ENCODE data around the gene PFN1. TPM values are rescaled to one million over a fixed set of nuclear protein-coding genes. Genes with fewer than 3 reads are reported as not detected.
A peak's percentile ranks its signal among the peaks of the same experiment; 100 is the strongest.

The PFN1 gene
- total and polyA plus RNA-seq, 2 of the 8 experiments (the other 6 are each of a cell fraction or from before 2014, with no cell fraction given) = 1,355 to 1,949 TPM

DNA sequence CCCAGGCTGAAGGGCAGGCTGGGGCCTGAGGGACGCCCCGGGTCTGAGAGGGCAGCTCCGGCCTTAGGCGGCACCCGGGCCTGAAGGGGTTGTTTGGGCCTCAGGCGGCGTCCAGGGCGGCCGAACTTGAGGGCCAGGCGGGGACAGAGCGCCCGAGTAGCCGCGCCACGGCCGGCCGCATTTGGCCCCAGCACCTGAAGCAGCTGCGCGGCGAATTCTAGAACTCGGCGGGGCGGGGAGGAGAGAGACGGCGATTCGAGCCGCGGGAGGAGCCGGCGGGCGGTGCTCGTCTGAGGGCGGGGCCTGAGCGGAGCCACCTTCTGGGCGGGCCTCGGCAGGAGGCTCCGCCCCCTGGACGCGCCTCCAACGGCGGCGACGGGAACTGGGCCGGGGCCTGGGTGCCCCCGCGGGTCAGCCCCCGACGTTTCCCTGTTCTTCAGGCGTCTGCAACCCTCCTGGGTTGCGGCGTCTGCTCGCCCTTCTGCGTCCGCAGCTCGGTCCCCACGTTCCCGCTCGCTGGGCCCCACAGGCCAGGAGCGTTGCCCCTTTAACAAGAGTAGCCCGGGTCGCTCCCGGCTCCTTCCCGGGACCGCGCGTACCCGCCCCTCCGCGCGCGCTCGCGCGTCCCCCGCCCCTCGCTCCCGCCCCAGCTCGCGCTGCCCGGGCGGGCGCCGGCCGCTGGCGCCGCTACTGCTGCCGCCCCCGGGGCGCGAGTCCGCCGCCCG is 49.1 kb upstream of the PFN1 start, which contains the start of the genes INCA1 and KIF1C (continued):
- TF ChIP-seq, protein P1, sequence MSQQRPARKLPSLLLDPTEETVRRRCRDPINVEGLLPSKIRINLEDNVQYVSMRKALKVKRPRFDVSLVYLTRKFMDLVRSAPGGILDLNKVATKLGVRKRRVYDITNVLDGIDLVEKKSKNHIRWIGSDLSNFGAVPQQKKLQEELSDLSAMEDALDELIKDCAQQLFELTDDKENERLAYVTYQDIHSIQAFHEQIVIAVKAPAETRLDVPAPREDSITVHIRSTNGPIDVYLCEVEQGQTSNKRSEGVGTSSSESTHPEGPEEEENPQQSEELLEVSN (IDR thresholded peaks at IDR 0.05) = peak; percentile 69; the same call in 1 of the 2 replicates
- TF ChIP-seq TAF1 (IDR thresholded peaks at IDR 0.05; ENCODE audit: low read depth, low read length) = peak; percentile 42; the same call in 1 of the 2 replicates
- TF ChIP-seq JUND (IDR thresholded peaks at IDR 0.05; ENCODE audit: low read length) = peak; percentile 66; the same call in 1 of the 2 replicates
- TF ChIP-seq SAP30 (IDR thresholded peaks at IDR 0.05; ENCODE audit: insufficient read depth, insufficient replicate concordance, low read length) = no peak
- TF ChIP-seq ASH2L (IDR thresholded peaks at IDR 0.05; ENCODE audit: low read length) = peak; percentile 62
- TF ChIP-seq, protein P2, sequence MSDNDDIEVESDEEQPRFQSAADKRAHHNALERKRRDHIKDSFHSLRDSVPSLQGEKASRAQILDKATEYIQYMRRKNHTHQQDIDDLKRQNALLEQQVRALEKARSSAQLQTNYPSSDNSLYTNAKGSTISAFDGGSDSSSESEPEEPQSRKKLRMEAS (IDR thresholded peaks at IDR 0.05) = peak; percentile 70
- TF ChIP-seq EGR1 (IDR thresholded peaks at IDR 0.05; ENCODE audit: borderline replicate concordance, low read depth, low read length) = peak; percentile 26; the same call in 1 of the 2 replicates

All from H1 (cell line).